Measurements from ENCODE around the gene PPP1R27. TPM values are rescaled to one million over a fixed set of nuclear protein-coding genes. Genes with fewer than 3 reads are reported as not detected.
A peak's percentile ranks its signal among the peaks of the same experiment; 100 is the strongest.

Gene PPP1R27
- total and polyA plus RNA-seq, 9 of the 15 experiments (the other 6 are each of a cell fraction or from before 2014, with no cell fraction given), result 0.29 to 6.9 (median 1.5) TPM; not detected in 2

DNA sequence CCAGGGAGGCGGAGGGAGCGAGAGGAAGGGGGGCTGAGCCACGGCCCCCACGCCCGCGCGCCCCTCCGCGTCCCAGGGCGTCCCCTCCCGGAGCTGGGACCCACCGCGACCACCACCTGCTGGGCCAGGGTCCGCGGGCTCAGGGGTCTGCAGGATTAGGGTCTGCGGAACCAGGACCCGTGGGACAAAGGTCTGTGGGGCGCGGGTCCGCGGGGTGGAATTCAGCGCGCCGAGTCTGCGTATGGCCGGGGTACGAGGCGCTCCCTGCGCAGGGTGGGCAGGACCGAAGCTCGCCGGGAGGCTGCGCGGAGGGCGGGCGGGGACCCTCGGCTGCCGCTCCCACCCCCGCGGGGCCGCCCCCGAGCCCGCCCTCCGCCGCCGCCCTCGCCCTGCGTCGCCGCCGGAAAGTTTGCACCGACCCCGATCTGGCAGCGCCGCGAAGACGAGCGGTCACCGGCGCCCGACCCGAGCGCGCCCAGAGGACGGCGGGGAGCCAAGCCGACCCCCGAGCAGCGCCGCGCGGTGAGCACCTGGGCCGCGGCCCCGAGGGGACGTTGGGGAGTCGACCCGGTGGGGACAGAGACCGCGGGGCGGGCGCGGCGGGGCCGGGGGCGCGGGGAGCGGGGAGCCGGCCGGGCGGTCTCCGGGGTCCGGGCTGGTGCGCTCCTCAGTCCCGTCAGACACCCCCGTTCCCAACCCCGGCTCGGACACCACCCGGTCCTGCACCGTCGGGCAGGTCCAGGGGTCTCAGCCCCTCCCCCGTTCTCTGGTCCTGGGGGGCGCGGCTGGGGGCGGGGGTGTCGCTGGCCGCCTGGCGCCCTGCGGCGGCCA, 30.9 kb downstream of the PPP1R27 start, which contains the start of gene GCGR:
GCGR (plus strand) TSS at position 423 of the 831 bp plus-strand sequence. CDS start 4,869 bp downstream, outside the sequence.
- ATAC-seq (no peak), DNase-seq (ENCODE audit: extremely low read depth in 1 of 4, low spot score in 3 of 4) (peak in 2 of 4 experiments; percentile 63), FAIRE-seq (no peak)
- no peaks in the 10 kb centered on the region for H3K36me3 ChIP-seq (ENCODE audit: control insufficient read depth, insufficient read depth, low read length)
- H3K27ac ChIP-seq (ENCODE audit: extremely low read depth, low read depth, low read length), result no peak within 1 kb of the TSS
- no peaks in the 10 kb centered on the region for H3K9me1 ChIP-seq (ENCODE audit: control insufficient read depth, insufficient read depth, low read length)
- 41% methylated on average over 13 of the region's 110 CpGs for WGBS (ENCODE audit: insufficient coverage, low coverage, missing lambda C conversion rate)
- intact Hi-C loops (cut with micrococcal nuclease) (no loop called here), in situ Hi-C loops (cut with MboI) (no loop called here)
- H3K4me3 ChIP-seq, result no peak within 1 kb of the TSS
- H2AFZ ChIP-seq (ENCODE audit: low read depth, low read length), result no peak within 1 kb of the TSS
- H3K79me2 ChIP-seq (ENCODE audit: control insufficient read depth, insufficient read depth, low read length), result no peaks in the 10 kb centered on the region
- BruUV-seq (replicated peaks), result no TSS peak
- H3K27me3 ChIP-seq (ENCODE audit: control insufficient read depth in 2 of 2, insufficient read depth in 2 of 2, low read length in 2 of 2), result peaks cover 24 to 67% of the 10 kb centered on the region in 2 experiments; a peak in 4 of 5 replicates
- ChIA-PET CTCF (ENCODE audit: low intra/inter-chr PET ratio) (no interaction called here), POLR2A (no interaction called here)
- no peak within 1 kb of the TSS for H3K4me2 ChIP-seq (ENCODE audit: insufficient read depth, low read length)
- peaks cover 0 to 61% of the 10 kb centered on the region in 2 experiments; a peak in 3 of 5 replicates for H3K4me1 ChIP-seq (replicated peaks in 1 of 2; ENCODE audit: control insufficient read depth in 2 of 2, insufficient read depth in 2 of 2, low read length in 2 of 2)
- H4K20me1 ChIP-seq (replicated peaks; ENCODE audit: control insufficient read depth, insufficient read depth, low read length), result 0 out of 2 replicates have a peak, but pooled peaks cover 10% of the 10 kb centered on the region
- no peak within 1 kb of the TSS for H3K9ac ChIP-seq (ENCODE audit: insufficient read depth in 1 of 2, low read depth in 2 of 2, low read length in 2 of 2)
- H3K9me3 ChIP-seq (replicated peaks; ENCODE audit: control insufficient read depth, insufficient read depth, low read depth, low read length), result peaks cover 3% of the 10 kb centered on the region; the same call in 1 of the 2 replicates
- TF ChIP-seq NR3C1 (CRISPR knock-in tag; IDR thresholded peaks at IDR 0.05) (no peak), RFX1 (IDR thresholded peaks at IDR 0.05) (no peak), SPI1 (IDR thresholded peaks at IDR 0.05; ENCODE audit: borderline replicate concordance, low read depth, low read length) (no peak), ZNF436 (CRISPR knock-in tag; IDR thresholded peaks at IDR 0.05) (no peak), GATAD2B (IDR thresholded peaks at IDR 0.05; ENCODE audit: borderline replicate concordance) (no peak), CHD1 (IDR thresholded peaks at IDR 0.05; ENCODE audit: low read length) (no peak), NR1H2 (CRISPR knock-in tag; IDR thresholded peaks at IDR 0.05) (no peak), STAT5A (IDR thresholded peaks at IDR 0.05; ENCODE audit: borderline replicate concordance, low read length) (no peak)
- TF ChIP-seq, protein P1, sequence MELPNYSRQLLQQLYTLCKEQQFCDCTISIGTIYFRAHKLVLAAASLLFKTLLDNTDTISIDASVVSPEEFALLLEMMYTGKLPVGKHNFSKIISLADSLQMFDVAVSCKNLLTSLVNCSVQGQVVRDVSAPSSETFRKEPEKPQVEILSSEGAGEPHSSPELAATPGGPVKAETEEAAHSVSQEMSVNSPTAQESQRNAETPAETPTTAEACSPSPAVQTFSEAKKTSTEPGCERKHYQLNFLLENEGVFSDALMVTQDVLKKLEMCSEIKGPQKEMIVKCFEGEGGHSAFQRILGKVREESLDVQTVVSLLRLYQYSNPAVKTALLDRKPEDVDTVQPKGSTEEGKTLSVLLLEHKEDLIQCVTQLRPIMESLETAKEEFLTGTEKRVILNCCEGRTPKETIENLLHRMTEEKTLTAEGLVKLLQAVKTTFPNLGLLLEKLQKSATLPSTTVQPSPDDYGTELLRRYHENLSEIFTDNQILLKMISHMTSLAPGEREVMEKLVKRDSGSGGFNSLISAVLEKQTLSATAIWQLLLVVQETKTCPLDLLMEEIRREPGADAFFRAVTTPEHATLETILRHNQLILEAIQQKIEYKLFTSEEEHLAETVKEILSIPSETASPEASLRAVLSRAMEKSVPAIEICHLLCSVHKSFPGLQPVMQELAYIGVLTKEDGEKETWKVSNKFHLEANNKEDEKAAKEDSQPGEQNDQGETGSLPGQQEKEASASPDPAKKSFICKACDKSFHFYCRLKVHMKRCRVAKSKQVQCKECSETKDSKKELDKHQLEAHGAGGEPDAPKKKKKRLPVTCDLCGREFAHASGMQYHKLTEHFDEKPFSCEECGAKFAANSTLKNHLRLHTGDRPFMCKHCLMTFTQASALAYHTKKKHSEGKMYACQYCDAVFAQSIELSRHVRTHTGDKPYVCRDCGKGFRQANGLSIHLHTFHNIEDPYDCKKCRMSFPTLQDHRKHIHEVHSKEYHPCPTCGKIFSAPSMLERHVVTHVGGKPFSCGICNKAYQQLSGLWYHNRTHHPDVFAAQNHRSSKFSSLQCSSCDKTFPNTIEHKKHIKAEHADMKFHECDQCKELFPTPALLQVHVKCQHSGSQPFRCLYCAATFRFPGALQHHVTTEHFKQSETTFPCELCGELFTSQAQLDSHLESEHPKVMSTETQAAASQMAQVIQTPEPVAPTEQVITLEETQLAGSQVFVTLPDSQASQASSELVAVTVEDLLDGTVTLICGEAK (IDR thresholded peaks at IDR 0.05), result no peak
- TF ChIP-seq, protein P1 (CRISPR knock-in tag; IDR thresholded peaks at IDR 0.05), result no peak
- TF ChIP-seq, protein P2, sequence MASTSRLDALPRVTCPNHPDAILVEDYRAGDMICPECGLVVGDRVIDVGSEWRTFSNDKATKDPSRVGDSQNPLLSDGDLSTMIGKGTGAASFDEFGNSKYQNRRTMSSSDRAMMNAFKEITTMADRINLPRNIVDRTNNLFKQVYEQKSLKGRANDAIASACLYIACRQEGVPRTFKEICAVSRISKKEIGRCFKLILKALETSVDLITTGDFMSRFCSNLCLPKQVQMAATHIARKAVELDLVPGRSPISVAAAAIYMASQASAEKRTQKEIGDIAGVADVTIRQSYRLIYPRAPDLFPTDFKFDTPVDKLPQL (IDR thresholded peaks at IDR 0.05; ENCODE audit: extremely low read depth, insufficient read length), result no peak
- TF ChIP-seq, protein P3, sequence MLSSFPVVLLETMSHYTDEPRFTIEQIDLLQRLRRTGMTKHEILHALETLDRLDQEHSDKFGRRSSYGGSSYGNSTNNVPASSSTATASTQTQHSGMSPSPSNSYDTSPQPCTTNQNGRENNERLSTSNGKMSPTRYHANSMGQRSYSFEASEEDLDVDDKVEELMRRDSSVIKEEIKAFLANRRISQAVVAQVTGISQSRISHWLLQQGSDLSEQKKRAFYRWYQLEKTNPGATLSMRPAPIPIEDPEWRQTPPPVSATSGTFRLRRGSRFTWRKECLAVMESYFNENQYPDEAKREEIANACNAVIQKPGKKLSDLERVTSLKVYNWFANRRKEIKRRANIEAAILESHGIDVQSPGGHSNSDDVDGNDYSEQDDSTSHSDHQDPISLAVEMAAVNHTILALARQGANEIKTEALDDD (IDR thresholded peaks at IDR 0.05), result no peak
